Smooth muscle cell (in vitro differentiated cells): ENCODE measurements around the gene POMT1. TPM values are rescaled to one million over a fixed set of nuclear protein-coding genes. Genes with fewer than 3 reads are reported as not detected.

Source experiments
- DNase-seq: peaks from one replicate; lab custom pipeline; 2025; ENCODE audit not compliant: unreplicated experiment; lab: John Stamatoyannopoulos, UW
- H2AFZ ChIP-seq: fragments of 200-600 bp; sonication (generic); 2 replicates; pipeline ENCODE4 v1.6.0; 2016; ENCODE audit warnings: antibody characterized with exemption, low read depth, mild to moderate bottlenecking
- H3F3A ChIP-seq: fragments of 200-600 bp; sonication (generic); 2 replicates; pipeline ENCODE4 v1.6.0; 2017; ENCODE audit warnings: antibody characterized with exemption, low read depth
- H3K27ac ChIP-seq: fragments of 200-600 bp; sonication (generic); 2 replicates; pipeline ENCODE4 v1.5.1; 2016; ENCODE audit warnings: low read depth, mild to moderate bottlenecking
- H3K27me3 ChIP-seq: fragments of 200-600 bp; sonication (generic); 2 replicates; pipeline ENCODE4 v1.6.1; 2016; ENCODE audit warnings: low read depth, mild to moderate bottlenecking
- H3K36me3 ChIP-seq: fragments of 200-600 bp; sonication (generic); 2 replicates; pipeline ENCODE4 v1.5.1; 2016; ENCODE audit warnings: low read depth
- H3K4me1 ChIP-seq: fragments of 200-600 bp; sonication (generic); 2 replicates; pipeline ENCODE4 v1.5.1; 2016; ENCODE audit warnings: low read depth
- H3K4me2 ChIP-seq: fragments of 200-600 bp; sonication (generic); 2 replicates; pipeline ENCODE4 v1.6.0; 2016; ENCODE audit warnings: mild to moderate bottlenecking
- H3K4me3 ChIP-seq: fragments of 200-600 bp; sonication (generic); 2 replicates; pipeline ENCODE4 v1.5.1; 2016; ENCODE audit warnings: mild to moderate bottlenecking
- H3K79me2 ChIP-seq: fragments of 200-600 bp; sonication (generic); 2 replicates; pipeline ENCODE4 v1.6.0; 2016; ENCODE audit warnings: low read depth, mild to moderate bottlenecking
- H3K9ac ChIP-seq: fragments of 200-600 bp; sonication (generic); 2 replicates; pipeline ENCODE4 v1.6.0; 2016; ENCODE audit warnings: low read depth
- H3K9me3 ChIP-seq: fragments of 200-600 bp; sonication (generic); replicated peaks from 2 replicates; pipeline ENCODE4 v1.5.1; 2016; ENCODE audit warnings: low read depth
- H4K20me1 ChIP-seq: fragments of 200-600 bp; sonication (generic); 2 replicates; pipeline ENCODE4 v1.6.0; 2016; ENCODE audit warnings: low read depth
- CTCF ChIP-seq: fragments of 200-600 bp; sonication (generic); IDR thresholded peaks from 2 replicates; pipeline ENCODE4 v1.5.1; 2017; ENCODE audit warnings: borderline replicate concordance, mild to moderate bottlenecking, antibody characterized with exemption; ENCODE audit not compliant: insufficient read depth, poor library complexity, severe bottlenecking
- WGBS: methylation state at CpG from one replicate; pipeline ENCODE4 v1.1.7; 2016; ENCODE audit warnings: low lambda C conversion rate; 5-methylcytosine and 5-hydroxymethylcytosine counted together
- polyA plus RNA-seq: library from polyadenylated mRNA; unstranded; fragments of >200 nt; fragmentation: Nextera tagmentation; extraction: Ambion mirVana; gene quantifications from 2 replicates; pipeline ENCODE4 v1.2.1, GENCODE V29; 2016
- total RNA-seq: library from RNA; depleted of rRNA; stranded (reverse); fragments of >200 nt; gene quantifications from 2 replicates; pipeline ENCODE4 v1.2.3, GENCODE V29; 2014

Gene POMT1
- total and polyA plus RNA-seq, 2 experiments from 2014 or later, result 11.8 to 15.2 TPM

DNA sequence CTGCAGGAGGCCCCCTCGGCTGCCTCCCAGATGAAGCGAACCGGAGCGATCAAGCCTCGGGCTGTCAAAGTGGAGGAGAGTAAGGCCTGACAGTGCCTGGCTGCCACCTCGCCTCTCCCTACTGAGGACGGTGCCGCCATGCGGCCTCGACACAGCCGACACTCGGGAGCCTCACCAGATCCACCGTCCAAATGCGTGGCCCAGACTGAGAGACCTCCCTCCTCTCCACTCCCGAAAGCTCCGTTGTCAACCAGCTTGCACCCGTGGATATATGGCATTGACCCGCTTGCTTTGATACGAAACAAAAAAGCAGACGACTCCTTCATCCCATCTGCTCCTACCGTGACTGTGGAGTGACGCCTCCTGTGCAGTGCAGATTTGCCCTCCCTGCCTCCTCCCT is 6.9 kb upstream of the POMT1 start:
- Histone ChIP-seq H3F3A (peaks cover 24% of the 10 kb centered on the region), H3K36me3 (peaks cover 9% of the 10 kb centered on the region), H3K27ac (no peak overlapping the region), H3K9me3 (no peaks in the 10 kb centered on the region), H3K4me2 (no peak overlapping the region), H3K4me3 (no peak overlapping the region), H3K27me3 (no peaks in the 10 kb centered on the region), H3K79me2 (no peaks in the 10 kb centered on the region), H3K4me1 (no peaks in the 10 kb centered on the region), H3K9ac (no peak overlapping the region), H4K20me1 (peaks cover 67% of the 10 kb centered on the region), H2AFZ (no peak overlapping the region)
- no peak for DNase-seq
- WGBS, result 96% methylated on average over 22 of the region's 22 CpGs
- TF ChIP-seq CTCF, result no peak

DNA sequence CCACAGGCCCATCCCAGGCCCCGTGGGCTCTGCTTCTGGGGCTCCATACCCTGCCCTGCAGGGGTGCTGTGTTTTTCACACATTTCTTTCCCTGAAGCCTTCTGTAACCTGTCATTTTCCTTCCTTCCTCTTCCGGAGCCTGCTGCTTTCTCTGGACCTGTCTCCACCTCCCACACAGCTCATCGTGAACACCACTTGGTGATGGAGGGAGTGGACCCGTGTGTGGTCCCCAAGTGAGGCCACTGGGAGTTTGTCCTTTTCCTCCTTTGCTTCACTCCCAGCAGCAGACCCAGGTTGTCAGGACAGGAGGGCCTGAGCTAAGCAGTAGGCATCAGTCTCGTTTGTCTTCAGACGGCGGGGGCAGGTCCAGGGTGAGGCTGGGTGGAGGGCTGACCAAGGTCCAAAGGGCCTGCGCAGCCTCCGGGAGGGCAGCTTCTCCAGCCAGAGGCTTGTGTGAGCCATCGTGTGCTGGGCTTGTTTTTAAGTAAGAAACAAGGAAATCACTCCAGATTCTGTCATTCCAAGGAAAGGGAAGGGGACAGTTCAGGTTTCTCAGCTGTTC is 5.8 kb upstream of the POMT1 start:
- H2AFZ ChIP-seq, result no peak overlapping the region
- H3K9ac ChIP-seq, result no peak overlapping the region
- H3K9me3 ChIP-seq, result no peaks in the 10 kb centered on the region
- WGBS, result 94% methylated on average over 10 of the region's 10 CpGs
- H3K4me3 ChIP-seq, result no peak overlapping the region
- H3K27me3 ChIP-seq, result no peaks in the 10 kb centered on the region
- no peaks in the 10 kb centered on the region for H3K79me2 ChIP-seq
- H3K36me3 ChIP-seq, result peaks cover 9% of the 10 kb centered on the region
- peaks cover 28% of the 10 kb centered on the region for H3F3A ChIP-seq
- H4K20me1 ChIP-seq, result peaks cover 68% of the 10 kb centered on the region
- H3K4me1 ChIP-seq, result no peaks in the 10 kb centered on the region
- TF ChIP-seq CTCF, result no peak
- no peak overlapping the region for H3K27ac ChIP-seq
- H3K4me2 ChIP-seq, result no peak overlapping the region
- DNase-seq, result no peak

GRCh38 chr9:131499254-131499767 is 3.4 kb upstream of the POMT1 start:
- Histone ChIP-seq H3K36me3 (peaks cover 9% of the 10 kb centered on the region), H3K4me2 (no peak overlapping the region), H3K9ac (no peak overlapping the region), H3K27me3 (no peaks in the 10 kb centered on the region), H3K9me3 (no peaks in the 10 kb centered on the region), H3K79me2 (no peaks in the 10 kb centered on the region), H3K4me3 (no peak overlapping the region), H3K27ac (no peak overlapping the region), H4K20me1 (peaks cover 61% of the 10 kb centered on the region), H3K4me1 (peaks cover 11% of the 10 kb centered on the region), H2AFZ (no peak overlapping the region), H3F3A (peaks cover 34% of the 10 kb centered on the region)
- no peak for TF ChIP-seq CTCF
- 95% methylated on average over 7 of the region's 7 CpGs for WGBS
- DNase-seq, result no peak

DNA sequence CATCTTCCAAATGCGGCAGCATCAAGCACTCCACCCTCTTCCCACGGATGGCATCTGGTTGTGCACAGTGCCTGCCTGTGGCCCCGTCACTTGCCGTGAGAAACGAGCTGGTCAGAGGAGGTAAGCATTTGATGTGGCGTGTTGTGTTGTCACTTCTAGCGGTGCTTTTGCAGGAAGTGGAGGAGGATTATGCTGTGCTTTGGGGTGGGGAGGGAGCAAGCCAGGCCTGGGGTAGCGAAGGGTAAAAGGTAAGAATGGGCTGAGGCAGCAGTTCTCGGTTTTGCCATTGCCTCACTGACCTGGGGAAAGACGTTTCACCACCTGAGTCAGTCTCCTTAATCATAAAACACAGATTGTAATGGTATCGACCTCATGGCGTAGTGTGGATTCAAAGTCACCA is 2.3 kb upstream of the POMT1 start:
- Histone ChIP-seq H4K20me1 (peaks cover 52% of the 10 kb centered on the region), H2AFZ (no peak overlapping the region), H3K4me1 (peaks cover 11% of the 10 kb centered on the region), H3K9me3 (no peaks in the 10 kb centered on the region), H3K27ac (peak overlapping the region; percentile 3), H3K4me3 (no peak overlapping the region), H3K4me2 (no peak overlapping the region), H3F3A (peaks cover 34% of the 10 kb centered on the region), H3K27me3 (no peaks in the 10 kb centered on the region), H3K36me3 (peaks cover 9% of the 10 kb centered on the region), H3K9ac (no peak overlapping the region), H3K79me2 (no peaks in the 10 kb centered on the region)
- no peak for TF ChIP-seq CTCF
- WGBS, result 92% methylated on average over 12 of the region's 12 CpGs
- DNase-seq, result no peak
